ENCODE measurements around the gene CGB1. TPM values are rescaled to one million over a fixed set of nuclear protein-coding genes. Genes with fewer than 3 reads are reported as not detected.
A peak's percentile ranks its signal among the peaks of the same experiment; 100 is the strongest.

Gene CGB1
- total and polyA plus RNA-seq, 2 of the 13 experiments (the other 11 are each of a cell fraction or from before 2014, with no cell fraction given), result not detected

DNA sequence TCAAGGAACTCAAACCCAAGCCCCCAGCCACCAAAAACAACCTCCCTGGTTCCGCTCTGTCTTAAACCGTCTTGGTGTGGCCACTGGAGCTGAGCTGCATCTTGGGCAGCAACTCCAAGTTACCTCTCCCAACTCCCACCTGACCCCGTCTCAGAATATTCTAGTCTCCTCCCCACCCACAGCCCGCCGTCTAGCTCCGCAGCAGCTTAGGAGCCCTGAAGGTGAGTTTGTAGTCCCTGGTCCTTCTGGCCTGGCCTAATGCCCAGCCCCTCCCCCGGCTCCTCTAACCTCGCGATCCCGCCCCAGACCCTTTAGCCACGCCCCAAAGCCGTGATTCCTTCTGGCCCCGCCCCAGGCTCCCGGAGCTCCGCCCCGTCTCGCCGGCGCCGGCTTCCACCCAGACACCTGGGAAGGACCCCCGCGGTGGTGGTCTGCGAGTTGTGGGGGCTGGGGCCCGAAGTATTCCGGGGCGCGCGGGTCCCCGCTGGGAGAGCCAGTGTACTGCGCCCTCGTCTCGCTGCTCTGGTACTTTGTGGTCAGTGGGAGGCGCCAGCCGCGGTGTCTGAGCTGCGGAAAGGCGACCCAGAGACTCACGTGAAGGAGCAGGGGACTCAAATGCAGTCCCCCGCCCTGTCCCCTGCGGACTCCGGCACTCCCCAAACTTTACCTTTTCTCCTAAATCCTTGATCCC is 17.3 kb downstream of the CGB1 start (continued):
- TF ChIP-seq, protein P1, sequence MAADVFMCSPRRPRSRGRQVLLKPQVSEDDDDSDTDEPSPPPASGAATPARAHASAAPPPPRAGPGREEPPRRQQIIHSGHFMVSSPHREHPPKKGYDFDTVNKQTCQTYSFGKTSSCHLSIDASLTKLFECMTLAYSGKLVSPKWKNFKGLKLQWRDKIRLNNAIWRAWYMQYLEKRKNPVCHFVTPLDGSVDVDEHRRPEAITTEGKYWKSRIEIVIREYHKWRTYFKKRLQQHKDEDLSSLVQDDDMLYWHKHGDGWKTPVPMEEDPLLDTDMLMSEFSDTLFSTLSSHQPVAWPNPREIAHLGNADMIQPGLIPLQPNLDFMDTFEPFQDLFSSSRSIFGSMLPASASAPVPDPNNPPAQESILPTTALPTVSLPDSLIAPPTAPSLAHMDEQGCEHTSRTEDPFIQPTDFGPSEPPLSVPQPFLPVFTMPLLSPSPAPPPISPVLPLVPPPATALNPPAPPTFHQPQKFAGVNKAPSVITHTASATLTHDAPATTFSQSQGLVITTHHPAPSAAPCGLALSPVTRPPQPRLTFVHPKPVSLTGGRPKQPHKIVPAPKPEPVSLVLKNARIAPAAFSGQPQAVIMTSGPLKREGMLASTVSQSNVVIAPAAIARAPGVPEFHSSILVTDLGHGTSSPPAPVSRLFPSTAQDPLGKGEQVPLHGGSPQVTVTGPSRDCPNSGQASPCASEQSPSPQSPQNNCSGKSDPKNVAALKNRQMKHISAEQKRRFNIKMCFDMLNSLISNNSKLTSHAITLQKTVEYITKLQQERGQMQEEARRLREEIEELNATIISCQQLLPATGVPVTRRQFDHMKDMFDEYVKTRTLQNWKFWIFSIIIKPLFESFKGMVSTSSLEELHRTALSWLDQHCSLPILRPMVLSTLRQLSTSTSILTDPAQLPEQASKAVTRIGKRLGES (CRISPR knock-in tag; IDR thresholded peaks at IDR 0.05; ENCODE audit: borderline replicate concordance), result no peak
- TF ChIP-seq DMAP1 (CRISPR knock-in tag; IDR thresholded peaks at IDR 0.05) (no peak), CREM (IDR thresholded peaks at IDR 0.05) (no peak), CREM (CRISPR knock-in tag; IDR thresholded peaks at IDR 0.05) (no peak), MATR3 (CRISPR knock-in tag; IDR thresholded peaks at IDR 0.05) (no peak), TRIM24 (CRISPR knock-in tag; IDR thresholded peaks at IDR 0.05) (no peak), HNRNPK (IDR thresholded peaks at IDR 0.05; ENCODE audit: low read depth, low read length, poor library complexity, severe bottlenecking) (peak; percentile 39), ATRX (CRISPR knock-in tag; IDR thresholded peaks at IDR 0.05; ENCODE audit: borderline replicate concordance) (no peak), TEAD2 (CRISPR knock-in tag; IDR thresholded peaks at IDR 0.05) (no peak), ZNF501 (CRISPR knock-in tag; IDR thresholded peaks at IDR 0.05) (peak; percentile 27; the same call in 1 of the 2 replicates), KDM2A (CRISPR knock-in tag; IDR thresholded peaks at IDR 0.05; ENCODE audit: borderline replicate concordance, low read depth) (0 out of 2 replicates have a peak, but pooled peaks have one; percentile 46), ZSCAN29 (CRISPR knock-in tag; conservative IDR thresholded peaks at IDR 0.05) (no peak), PAF1 (CRISPR knock-in tag; IDR thresholded peaks at IDR 0.05) (no peak), ZNF572 (CRISPR knock-in tag; IDR thresholded peaks at IDR 0.05) (no peak), NR2F2 (IDR thresholded peaks at IDR 0.05; ENCODE audit: borderline replicate concordance, low read depth) (no peak), TRIM22 (IDR thresholded peaks at IDR 0.05) (no peak), TCF12 (IDR thresholded peaks at IDR 0.05) (no peak), TCF12 (CRISPR knock-in tag; IDR thresholded peaks at IDR 0.05) (no peak), NCOA2 (CRISPR knock-in tag; IDR thresholded peaks at IDR 0.05) (no peak), HOXA7 (CRISPR knock-in tag; IDR thresholded peaks at IDR 0.05) (no peak), ZSCAN21 (CRISPR knock-in tag; IDR thresholded peaks at IDR 0.05; ENCODE audit: borderline replicate concordance) (no peak), SALL2 (CRISPR knock-in tag; IDR thresholded peaks at IDR 0.05) (no peak), ESRRA (CRISPR knock-in tag; IDR thresholded peaks at IDR 0.05; ENCODE audit: low read depth) (no peak), RELA (CRISPR knock-in tag; IDR thresholded peaks at IDR 0.05) (no peak), JUNB (CRISPR knock-in tag; IDR thresholded peaks at IDR 0.05; ENCODE audit: borderline replicate concordance) (no peak), ZFP41 (CRISPR knock-in tag; IDR thresholded peaks at IDR 0.05; ENCODE audit: borderline replicate concordance) (no peak)
- TF ChIP-seq, protein P2, sequence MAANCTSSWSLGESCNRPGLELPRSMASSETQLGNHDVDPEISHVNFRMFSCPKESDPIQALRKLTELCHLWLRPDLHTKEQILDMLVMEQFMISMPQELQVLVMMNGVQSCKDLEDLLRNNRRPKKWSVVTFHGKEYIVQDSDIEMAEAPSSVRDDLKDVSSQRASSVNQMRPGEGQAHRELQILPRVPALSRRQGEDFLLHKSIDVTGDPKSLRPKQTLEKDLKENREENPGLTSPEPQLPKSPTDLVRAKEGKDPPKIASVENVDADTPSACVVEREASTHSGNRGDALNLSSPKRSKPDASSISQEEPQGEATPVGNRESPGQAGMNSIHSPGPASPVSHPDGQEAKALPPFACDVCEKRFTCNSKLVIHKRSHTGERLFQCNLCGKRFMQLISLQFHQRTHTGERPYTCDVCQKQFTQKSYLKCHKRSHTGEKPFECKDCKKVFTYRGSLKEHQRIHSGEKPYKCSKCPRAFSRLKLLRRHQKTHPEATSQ (CRISPR knock-in tag; IDR thresholded peaks at IDR 0.05; ENCODE audit: borderline replicate concordance), result no peak
- TF ChIP-seq, protein P3, sequence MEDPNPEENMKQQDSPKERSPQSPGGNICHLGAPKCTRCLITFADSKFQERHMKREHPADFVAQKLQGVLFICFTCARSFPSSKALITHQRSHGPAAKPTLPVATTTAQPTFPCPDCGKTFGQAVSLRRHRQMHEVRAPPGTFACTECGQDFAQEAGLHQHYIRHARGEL (CRISPR knock-in tag; IDR thresholded peaks at IDR 0.05), result no peak
